ENCODE data around the gene CRCP.

The CRCP gene

DNA sequence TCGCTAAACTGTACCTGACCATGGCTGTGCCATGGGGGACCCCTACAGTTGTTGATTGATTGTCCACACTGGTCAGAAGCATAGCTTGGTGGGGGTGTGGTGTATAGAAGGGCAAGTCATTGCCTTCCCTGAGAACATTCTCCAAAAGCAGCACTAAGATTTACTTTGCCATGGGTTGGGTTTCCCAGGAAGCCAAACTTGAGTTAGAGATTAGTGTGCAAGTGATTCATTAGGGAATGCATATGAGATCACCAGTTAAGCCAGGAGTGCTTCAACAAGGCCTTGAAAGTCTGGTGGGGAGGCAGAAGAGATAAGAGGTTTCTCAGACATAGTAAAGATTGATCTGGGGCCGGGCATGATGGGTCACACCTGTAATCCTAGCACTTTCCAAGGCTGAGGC lies 69.1 kb downstream of the CRCP start:
- TF ChIP-seq, protein P1, sequence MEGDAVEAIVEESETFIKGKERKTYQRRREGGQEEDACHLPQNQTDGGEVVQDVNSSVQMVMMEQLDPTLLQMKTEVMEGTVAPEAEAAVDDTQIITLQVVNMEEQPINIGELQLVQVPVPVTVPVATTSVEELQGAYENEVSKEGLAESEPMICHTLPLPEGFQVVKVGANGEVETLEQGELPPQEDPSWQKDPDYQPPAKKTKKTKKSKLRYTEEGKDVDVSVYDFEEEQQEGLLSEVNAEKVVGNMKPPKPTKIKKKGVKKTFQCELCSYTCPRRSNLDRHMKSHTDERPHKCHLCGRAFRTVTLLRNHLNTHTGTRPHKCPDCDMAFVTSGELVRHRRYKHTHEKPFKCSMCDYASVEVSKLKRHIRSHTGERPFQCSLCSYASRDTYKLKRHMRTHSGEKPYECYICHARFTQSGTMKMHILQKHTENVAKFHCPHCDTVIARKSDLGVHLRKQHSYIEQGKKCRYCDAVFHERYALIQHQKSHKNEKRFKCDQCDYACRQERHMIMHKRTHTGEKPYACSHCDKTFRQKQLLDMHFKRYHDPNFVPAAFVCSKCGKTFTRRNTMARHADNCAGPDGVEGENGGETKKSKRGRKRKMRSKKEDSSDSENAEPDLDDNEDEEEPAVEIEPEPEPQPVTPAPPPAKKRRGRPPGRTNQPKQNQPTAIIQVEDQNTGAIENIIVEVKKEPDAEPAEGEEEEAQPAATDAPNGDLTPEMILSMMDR (IDR thresholded peaks at IDR 0.05; ENCODE audit: control extremely low read depth, extremely low read depth, low read depth, missing control alignments): no peak
- ChIA-PET CTCF (interaction anchor here (1.4 kb wide), 1 partner anchor 13 kb away, joined by 3 read pairs; no protein-coding TSS in a partner anchor), POLR2A (no interaction called here)
- no peak for DNase-seq (ENCODE audit: extremely low spot score)

DNA sequence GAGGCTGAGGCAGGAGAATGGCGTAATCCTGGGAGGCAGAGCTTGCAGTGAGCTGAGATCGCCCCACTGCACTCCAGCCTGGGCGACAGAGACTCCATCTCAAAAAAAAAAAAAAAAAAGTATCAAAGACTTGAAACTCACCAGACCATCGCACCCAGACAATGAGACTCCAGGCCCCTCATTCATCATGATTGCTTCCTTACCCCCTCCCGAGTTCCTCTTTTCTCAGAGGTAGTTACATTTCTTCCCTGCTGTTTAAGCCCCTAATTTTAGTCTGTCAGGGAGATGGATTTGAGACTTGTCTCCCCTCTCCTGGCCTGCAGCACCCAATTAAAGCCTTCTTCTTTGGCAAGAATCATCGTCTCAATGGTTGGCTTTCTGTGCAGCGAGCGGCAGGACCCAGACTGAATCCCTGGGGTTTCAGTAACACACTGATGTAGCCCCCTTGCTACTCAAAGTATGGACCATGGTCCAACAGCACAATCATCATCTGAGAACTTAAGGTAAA lies 71.1 kb downstream of the CRCP start:
- ChIA-PET CTCF (interaction anchor here (1.0 kb wide), 1 partner anchor 51 kb away, joined by 3 read pairs; no protein-coding TSS in a partner anchor), POLR2A (no interaction called here)
- no peak for DNase-seq (ENCODE audit: extremely low spot score)
- TF ChIP-seq, protein P1 (IDR thresholded peaks at IDR 0.05; ENCODE audit: control extremely low read depth, extremely low read depth, low read depth, missing control alignments): no peak

- ChIA-PET CTCF (interaction anchor here (1.4 to 1.5 kb wide), 2 partner anchors 16 to 21 kb away, joined by 3 read pairs; no protein-coding TSS in a partner anchor), POLR2A (no interaction called here)
- DNase-seq (ENCODE audit: extremely low spot score): no peak
- TF ChIP-seq, protein P1 (IDR thresholded peaks at IDR 0.05; ENCODE audit: control extremely low read depth, extremely low read depth, low read depth, missing control alignments): no peak
Observed at GRCh38 chr7:66186991-66187390, 72.3 kb downstream of the CRCP start.

- ChIA-PET POLR2A (no interaction called here), CTCF (interaction anchor here (1.4 to 1.5 kb wide), 2 partner anchors 17 to 22 kb away, joined by 3 read pairs; no protein-coding TSS in a partner anchor)
- TF ChIP-seq, protein P1 (IDR thresholded peaks at IDR 0.05; ENCODE audit: control extremely low read depth, extremely low read depth, low read depth, missing control alignments): no peak
- no peak for DNase-seq (ENCODE audit: extremely low spot score)
Observed at GRCh38 chr7:66187905-66188304, 73.3 kb downstream of the CRCP start.

GRCh38 chr7:66188645-66189044 lies 74.0 kb downstream of the CRCP start:
- DNase-seq (ENCODE audit: extremely low spot score): no peak
- POLR2A ChIA-PET: no interaction called here
- CTCF ChIA-PET: interaction anchor here (1.4 kb wide), 1 partner anchor 17 kb away, joined by 3 read pairs; no protein-coding TSS in a partner anchor
- TF ChIP-seq, protein P1 (IDR thresholded peaks at IDR 0.05; ENCODE audit: control extremely low read depth, extremely low read depth, low read depth, missing control alignments): no peak

- no peak for DNase-seq (ENCODE audit: extremely low spot score)
- TF ChIP-seq, protein P1 (IDR thresholded peaks at IDR 0.05; ENCODE audit: control extremely low read depth, extremely low read depth, low read depth, missing control alignments): no peak
- ChIA-PET CTCF (no interaction called here), POLR2A (no interaction called here)
Observed at GRCh38 chr7:66189695-66190503, 75.3 kb downstream of the CRCP start.

Data from GM10248 (cell line).